ENCODE measurements around the gene GRID2. TPM values are rescaled to one million over a fixed set of nuclear protein-coding genes. Genes with fewer than 3 reads are reported as not detected.

GRID2 gene
- total RNA-seq, 1 donor from 2014 or later, result not detected

DNA sequence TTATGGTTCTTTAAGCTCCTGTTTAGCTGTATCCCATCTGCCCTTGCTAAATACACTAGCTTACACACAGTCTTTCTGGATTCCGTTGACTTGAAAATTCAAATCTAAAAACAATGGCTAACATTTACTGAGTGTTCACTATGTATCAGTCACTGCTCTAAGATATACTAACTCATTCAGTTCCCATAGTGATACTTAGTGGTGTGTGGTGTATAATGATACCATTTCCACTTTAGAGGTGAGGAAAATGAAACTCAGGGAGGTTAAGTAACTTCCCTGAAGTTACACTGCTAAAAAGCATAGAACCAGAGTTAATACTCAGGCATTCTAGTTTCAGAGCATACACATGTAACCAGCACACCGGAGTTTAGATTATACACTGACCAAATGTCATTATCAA is 762.0 kb downstream of the GRID2 start:
- Histone ChIP-seq H3K4me3 (no peak overlapping the region), H3K27me3 (ENCODE audit: low read depth) (no peaks in the 10 kb centered on the region), H3K36me3 (no peaks in the 10 kb centered on the region), H3K27ac (no peak overlapping the region), H3K9me3 (no peaks in the 10 kb centered on the region), H3K4me1 (no peaks in the 10 kb centered on the region)
- TF ChIP-seq, protein P1, sequence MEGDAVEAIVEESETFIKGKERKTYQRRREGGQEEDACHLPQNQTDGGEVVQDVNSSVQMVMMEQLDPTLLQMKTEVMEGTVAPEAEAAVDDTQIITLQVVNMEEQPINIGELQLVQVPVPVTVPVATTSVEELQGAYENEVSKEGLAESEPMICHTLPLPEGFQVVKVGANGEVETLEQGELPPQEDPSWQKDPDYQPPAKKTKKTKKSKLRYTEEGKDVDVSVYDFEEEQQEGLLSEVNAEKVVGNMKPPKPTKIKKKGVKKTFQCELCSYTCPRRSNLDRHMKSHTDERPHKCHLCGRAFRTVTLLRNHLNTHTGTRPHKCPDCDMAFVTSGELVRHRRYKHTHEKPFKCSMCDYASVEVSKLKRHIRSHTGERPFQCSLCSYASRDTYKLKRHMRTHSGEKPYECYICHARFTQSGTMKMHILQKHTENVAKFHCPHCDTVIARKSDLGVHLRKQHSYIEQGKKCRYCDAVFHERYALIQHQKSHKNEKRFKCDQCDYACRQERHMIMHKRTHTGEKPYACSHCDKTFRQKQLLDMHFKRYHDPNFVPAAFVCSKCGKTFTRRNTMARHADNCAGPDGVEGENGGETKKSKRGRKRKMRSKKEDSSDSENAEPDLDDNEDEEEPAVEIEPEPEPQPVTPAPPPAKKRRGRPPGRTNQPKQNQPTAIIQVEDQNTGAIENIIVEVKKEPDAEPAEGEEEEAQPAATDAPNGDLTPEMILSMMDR (IDR thresholded peaks at IDR 0.05), result no peak
- DNase-seq, result no peak
- intact Hi-C loops (cut with DNase I), result no loop called here
- no peak for ATAC-seq

DNA sequence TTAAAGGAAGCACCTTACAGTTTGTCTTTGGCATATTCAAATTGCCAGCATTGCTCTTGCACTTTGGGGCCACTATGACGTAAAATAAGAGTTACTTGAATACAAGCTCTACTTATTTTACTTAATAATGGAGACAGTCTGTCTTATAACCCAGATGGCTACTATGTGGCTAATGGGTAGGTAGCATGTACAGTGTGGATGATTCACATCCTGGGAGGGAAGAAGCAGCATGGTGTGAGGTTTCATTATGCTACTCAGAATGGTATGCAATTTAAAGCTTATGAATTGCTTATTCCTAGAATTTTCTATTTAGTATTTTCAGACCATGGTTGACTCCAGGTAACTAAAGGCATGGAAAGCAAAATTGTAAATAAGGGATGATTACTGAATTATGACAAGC is 763.0 kb downstream of the GRID2 start:
- no peaks in the 10 kb centered on the region for H3K36me3 ChIP-seq
- H3K9me3 ChIP-seq, result no peaks in the 10 kb centered on the region
- H3K27me3 ChIP-seq (ENCODE audit: low read depth), result no peaks in the 10 kb centered on the region
- DNase-seq, result no peak
- TF ChIP-seq, protein P1 (IDR thresholded peaks at IDR 0.05), result no peak
- H3K4me1 ChIP-seq, result no peaks in the 10 kb centered on the region
- ATAC-seq, result no peak
- intact Hi-C loops (cut with DNase I), result no loop called here
- no peak overlapping the region for H3K4me3 ChIP-seq
- H3K27ac ChIP-seq, result no peak overlapping the region

DNA sequence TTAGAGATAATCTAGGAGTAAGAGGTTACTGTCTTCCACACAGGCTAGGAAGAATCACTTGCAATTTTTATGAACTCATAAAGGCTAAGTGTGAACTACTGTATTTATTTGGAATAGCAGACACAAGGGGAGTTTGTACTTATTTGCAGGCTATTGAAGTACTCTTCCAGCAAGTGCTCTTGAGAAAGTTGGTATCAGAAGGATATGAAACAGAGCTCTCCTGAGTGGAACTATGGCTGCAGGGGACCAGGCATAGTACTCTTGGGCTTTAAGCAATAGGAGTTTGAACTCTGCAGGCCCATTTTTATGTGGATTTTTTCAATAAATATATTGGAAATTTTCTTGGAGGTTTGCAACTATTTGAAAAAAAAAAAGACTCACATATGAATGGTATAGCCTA is 768.5 kb downstream of the GRID2 start:
- intact Hi-C loops (cut with DNase I), result no loop called here

DNA sequence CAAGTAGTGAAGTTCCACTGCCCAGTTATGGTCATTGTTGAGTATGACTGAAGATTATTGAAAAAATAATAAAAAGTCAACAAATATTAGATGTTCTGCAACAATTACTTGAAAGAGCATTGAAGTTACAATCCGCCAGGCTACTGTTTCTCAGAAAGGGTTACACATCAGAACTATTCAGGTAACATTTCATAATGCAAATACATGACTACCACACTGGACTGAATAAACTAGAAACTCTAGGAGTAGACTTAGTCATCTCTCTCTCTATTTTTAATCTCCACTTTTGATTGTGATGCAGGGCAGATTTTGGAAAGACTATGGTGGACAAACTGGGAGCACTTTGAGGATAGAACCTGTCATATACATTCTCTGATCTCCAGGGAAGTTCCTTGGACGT is 776.5 kb downstream of the GRID2 start:
- DNase-seq (no peak), ATAC-seq (no peak)
- H3K4me3 ChIP-seq, result no peak overlapping the region
- no peak overlapping the region for H3K27ac ChIP-seq
- H3K4me1 ChIP-seq, result no peaks in the 10 kb centered on the region
- no peaks in the 10 kb centered on the region for H3K36me3 ChIP-seq
- H3K27me3 ChIP-seq (ENCODE audit: low read depth), result no peaks in the 10 kb centered on the region
- TF ChIP-seq, protein P1 (IDR thresholded peaks at IDR 0.05), result no peak
- intact Hi-C loops (cut with DNase I), result no loop called here
- no peaks in the 10 kb centered on the region for H3K9me3 ChIP-seq

More for the DNA sequence above, 768.5 kb downstream of the GRID2 start:
- H3K4me3 ChIP-seq, result no peak overlapping the region
- no peak overlapping the region for H3K27ac ChIP-seq
- no peaks in the 10 kb centered on the region for H3K27me3 ChIP-seq (ENCODE audit: low read depth)
- no peaks in the 10 kb centered on the region for H3K36me3 ChIP-seq
- no peaks in the 10 kb centered on the region for H3K4me1 ChIP-seq
- no peak for DNase-seq
- no peaks in the 10 kb centered on the region for H3K9me3 ChIP-seq
- TF ChIP-seq, protein P1 (IDR thresholded peaks at IDR 0.05), result no peak
- peak; percentile 75 to 92 for ATAC-seq

DNA sequence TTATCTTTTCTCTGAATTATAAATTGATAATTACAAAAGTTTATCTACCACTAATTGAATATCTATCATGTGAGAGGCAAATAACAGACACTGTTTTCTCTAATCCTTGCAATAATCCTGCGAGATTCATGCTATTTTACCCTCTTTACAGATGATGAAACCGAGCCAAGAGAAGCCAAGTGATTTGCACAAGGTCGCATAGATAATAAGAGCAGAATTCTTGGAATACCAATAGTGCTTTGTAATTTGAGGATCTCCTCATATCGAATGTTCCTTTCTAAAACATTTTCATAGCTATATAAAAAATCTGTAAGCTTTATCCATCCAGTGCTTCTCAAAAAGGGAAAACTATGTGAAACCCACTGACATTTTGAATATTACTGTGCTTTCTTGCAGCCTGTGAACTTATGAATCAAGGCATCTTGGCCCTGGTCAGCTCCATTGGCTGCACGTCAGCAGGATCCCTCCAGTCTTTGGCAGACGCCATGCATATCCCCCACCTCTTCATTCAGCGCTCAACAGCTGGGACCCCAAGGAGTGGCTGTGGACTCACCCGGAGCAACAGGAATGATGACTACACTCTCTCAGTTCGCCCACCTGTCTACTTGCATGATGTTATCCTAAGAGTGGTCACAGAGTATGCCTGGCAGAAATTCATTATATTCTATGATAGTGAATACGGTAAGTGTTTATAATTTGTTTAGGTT is 781.0 kb downstream of the GRID2 start:
- intact Hi-C loops (cut with DNase I), result no loop called here
- Histone ChIP-seq H3K36me3 (no peaks in the 10 kb centered on the region), H3K27ac (no peak overlapping the region), H3K4me1 (no peaks in the 10 kb centered on the region), H3K9me3 (no peaks in the 10 kb centered on the region), H3K4me3 (no peak overlapping the region), H3K27me3 (ENCODE audit: low read depth) (no peaks in the 10 kb centered on the region)
- TF ChIP-seq, protein P1 (IDR thresholded peaks at IDR 0.05), result no peak
- ATAC-seq, result no peak
- no peak for DNase-seq

Measured in lower lobe of right lung (tissue), 2 donors.